HG02588 (cell line): ENCODE measurements around the gene RNF32.
"Not testable (repeated sequence)": the region's sequence is repeated elsewhere in the genome, so short reads cannot be mapped to it uniquely, and the experiment has no call there.

Source experiments
- ATAC-seq: cut with Tn5 transposase; IDR thresholded peaks from one replicate; pipeline ENCODE4 v1.9.1; 2021; ENCODE audit warnings: mild to moderate bottlenecking, moderate library complexity; ENCODE audit not compliant: unreplicated experiment

RNF32 gene

DNA sequence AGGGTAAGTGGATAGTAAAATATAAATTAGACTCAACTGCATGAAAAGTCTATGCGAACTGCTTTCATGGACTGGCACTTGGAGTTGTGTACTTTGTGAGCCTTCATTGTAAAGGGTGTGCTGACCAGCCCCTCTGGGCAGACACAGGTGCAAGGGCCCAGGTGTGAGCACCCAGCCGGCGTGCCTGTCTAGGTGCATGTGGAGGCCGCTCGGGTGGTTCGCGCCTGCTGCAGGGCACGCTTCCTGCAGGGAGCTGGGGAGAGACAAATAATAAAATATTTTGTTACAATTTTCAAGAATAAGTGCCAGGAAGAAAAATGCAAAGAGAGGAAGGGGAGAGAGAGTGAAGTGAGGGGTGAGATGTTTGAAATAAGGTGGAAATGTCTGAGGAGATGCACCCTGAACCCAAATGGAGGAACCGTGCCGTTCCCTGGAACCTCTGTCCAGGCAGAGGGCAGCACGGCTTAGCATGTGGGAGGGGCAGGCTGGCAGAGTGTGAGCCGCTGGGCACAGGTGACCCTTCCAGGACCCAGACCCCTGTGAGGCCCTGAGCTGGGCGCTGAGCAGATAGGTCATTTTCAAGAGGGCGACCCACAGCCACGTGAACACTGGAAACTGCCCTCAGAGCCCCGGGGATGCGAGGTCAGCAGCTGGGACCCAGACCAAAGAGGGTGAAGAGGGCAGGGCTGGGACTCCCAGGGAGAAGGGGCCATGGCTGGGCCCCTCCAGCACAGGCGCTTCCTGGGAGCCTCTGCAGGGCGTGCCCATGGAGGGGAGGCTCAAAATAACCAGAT, 28.7 kb downstream of the RNF32 start:
- no peak for ATAC-seq

DNA sequence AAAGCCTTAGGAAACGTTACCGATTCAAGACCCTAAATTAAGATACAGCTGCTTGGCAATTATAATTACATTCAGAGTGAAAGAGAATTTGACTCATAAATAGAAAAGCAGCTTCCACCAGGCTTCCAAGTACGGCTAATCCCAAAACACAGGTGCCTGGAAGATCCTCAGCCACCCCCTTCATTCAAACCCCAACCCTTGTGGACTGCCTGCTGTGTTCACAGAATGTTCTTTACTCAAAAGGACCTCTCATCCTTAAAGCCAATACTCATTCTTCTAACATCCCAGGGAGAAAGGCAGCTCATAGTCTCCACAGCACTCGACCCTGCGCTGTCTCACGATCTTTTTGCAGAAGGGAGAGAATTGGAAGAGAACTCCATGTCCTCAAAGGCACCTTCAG, 32.9 kb downstream of the RNF32 start:
- no peak for ATAC-seq

DNA sequence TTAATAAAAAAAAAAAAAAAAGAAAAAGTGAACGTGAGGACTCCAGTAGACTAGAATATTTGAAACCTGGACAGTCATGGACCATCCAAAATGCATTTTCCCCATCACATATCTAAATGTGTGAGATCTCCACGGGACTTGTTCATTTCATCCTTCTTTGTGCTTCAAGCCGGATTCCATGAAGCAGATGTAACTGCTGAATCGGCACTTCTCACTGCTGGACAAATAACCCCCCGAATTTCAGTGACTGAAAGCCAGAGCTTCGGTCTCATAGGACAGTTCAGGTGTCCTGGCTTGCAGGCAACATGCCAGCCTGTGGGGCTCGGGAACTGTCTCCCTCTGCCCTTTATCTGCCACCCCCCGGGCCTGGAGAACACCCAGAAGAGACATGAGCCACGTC, 33.3 kb downstream of the RNF32 start:
- ATAC-seq = no peak

DNA sequence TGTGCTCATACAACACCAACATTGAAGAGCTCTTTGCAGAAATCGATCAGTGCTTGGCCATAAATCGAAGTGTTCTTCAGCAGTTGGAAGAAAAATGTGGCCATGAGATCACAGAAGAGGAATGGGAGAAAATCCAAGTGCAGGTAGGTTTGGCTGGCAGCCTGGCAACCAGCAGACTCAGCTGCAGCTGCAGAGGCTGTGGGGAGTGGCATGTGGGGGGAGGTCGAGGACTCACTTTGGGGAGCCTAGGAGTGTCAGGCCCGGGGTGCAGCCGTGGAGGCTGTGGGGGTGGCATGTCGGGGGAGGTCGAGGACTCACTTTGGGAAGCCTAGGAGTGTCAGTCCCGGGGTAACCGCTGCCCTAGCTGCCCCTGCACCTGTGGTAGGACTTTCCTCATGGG, 35.1 kb downstream of the RNF32 start:
- ATAC-seq = no peak

DNA sequence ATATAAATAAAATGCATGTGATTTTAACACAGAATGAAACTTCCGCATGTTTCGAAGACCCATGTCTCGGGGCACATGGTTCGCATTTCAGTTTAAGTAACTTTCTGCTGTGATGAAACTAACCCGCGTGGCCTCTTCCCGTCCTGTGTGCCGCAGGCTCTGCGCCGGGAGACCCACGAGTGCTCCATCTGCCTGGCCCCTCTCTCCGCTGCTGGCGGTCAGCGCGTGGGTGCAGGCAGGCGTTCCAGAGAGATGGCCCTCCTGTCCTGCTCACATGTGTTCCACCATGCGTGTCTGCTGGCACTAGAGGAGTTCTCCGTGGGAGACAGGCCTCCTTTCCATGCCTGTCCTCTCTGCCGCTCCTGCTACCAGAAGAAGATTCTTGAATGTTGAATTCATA, 35.7 kb downstream of the RNF32 start:
- ATAC-seq = no peak

DNA sequence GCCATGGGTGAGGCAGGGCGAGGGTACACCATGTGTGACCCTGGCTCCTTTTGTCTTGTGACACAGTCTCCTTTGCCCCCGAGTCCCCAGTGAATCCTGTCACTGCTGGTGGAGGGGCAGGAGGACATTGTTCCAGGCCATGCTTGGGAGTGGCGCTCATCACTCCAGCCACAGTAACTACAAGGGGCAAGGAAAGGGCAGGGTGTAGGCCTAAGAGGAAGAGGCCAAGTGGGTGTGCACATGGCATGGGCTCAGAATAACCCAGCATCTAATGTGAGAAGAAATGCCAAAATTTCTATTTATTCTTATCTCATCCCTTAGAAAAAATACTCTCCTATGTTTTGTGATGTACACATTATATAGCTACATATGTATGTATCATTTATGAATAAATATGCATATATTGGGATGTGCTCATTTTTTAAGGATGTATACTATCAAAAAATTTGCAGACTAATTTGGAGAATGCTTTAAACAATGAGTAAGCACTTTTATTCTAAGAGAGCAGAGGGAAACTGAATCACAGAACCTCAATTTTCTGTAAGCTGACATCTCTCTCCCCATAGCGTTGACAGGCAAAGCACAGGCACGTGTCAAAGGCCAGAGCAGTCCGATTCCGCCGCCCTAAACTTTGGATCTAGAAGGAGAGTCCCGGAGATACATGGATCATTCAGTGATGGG, 36.9 kb downstream of the RNF32 start:
- ATAC-seq = no peak

DNA sequence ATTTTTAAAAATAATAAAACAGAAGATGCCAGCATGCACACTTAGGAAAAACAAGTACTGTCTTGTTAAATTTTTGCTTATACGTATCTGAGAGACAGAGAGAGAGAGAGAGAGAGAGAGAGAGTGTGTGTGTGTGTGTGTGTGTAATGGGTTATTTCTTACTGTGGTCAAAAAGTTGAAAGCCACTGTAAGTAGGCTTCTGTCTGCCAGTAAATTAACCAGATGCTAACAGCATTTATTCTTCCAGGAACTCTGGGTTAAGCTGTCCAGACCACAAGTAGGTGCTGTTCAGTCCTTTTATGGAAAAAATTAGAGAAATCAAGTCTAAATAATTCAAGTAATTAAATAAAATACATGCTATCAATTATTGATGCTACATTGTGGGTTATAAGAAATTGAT, 39.7 kb downstream of the RNF32 start:
- ATAC-seq = no peak

DNA sequence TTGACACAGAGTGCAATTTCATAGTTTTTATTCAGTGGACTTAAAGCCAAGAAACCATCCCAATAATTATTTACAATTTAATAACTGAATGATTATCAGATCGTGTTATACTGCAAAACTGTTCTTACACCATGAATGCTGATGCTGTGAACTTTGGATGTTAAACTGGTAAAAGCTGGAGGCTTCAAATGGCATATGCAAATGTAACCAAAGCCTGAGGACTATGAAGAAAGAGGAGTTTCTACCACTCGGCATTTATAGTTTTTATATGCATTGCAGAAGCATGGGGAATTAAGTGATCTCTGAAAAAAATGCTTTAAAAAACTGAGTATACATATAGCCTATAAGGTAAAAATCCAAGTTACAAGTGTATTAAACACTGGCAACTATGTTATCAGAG, 42.4 kb downstream of the RNF32 start:
- ATAC-seq = no peak

DNA sequence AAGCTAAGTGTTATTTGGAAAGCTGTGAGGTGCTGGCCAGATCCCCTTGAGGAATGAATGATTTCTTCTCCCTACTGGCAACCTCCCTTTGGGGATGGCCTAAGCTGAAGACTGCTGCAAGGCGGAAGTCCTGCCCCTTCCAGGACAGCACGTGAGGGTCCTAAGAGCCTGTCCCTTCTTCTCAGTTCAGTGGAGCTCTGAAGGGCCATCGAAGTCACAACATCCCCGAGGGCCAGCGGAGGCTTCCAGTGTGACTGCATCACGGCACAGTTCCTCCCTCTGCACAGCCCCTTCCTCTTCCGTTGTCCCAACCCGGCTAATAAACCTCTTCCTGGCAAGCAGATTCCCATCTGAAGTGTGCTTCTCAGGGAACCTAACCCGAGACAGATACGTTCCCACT, 43.7 kb downstream of the RNF32 start:
- no peak for ATAC-seq

DNA sequence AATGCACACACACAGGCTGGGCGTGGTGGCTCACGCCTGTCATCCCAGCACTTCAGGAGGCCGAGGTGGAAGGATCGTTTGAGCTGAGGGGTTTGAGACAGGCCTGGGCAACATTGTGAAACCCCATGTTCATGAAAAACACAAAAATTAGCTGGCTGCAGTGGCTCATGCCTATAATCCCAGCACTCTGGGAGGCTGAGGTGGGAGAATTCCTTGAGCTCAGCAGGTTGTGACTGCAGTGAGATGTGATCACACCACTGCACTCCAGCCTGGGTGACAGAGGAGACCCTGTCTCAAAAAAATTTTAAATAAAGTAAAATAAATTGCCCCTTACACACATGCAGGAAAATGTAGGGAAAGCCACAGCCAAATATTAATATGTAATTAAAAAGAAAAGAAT, 44.1 kb downstream of the RNF32 start:
- ATAC-seq = no peak

DNA sequence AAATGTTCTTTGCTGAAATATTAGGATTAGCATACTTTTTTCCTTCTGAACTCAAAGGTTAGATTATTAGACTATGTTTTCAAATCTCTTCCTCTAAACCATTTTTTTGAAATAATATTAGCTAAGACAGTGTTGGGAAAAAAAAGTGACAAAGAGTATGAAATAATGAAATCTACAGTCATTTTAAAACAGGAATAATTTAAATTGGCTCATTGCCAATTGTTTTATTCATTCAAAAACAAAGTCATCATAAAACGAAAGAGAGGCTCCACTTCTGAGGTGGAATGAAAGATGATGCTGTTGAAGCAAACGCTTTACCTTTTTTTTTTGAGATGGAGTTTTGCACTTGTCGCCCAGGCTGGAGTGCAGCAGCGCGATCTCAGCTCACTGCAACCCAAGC, 51.2 kb downstream of the RNF32 start:
- no peak for ATAC-seq

DNA sequence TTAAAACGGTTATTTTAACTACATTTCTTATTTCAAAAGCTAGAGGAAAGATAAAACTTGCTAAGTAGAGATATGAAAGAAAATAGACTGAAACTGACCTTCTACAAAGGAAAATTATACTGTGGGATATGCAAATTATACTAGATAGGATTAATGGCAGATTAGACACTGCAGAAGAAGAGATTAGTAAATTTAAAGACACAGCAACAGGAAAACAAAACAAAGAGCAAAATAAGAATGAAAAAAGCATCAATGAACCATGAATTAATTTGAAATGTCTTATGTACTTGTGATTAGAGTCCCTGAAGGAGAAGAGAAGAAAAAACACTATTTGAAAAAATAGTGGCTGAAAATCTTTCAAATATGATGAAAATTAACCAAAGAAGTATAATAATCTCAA, 52.3 kb downstream of the RNF32 start:
- no peak for ATAC-seq

DNA sequence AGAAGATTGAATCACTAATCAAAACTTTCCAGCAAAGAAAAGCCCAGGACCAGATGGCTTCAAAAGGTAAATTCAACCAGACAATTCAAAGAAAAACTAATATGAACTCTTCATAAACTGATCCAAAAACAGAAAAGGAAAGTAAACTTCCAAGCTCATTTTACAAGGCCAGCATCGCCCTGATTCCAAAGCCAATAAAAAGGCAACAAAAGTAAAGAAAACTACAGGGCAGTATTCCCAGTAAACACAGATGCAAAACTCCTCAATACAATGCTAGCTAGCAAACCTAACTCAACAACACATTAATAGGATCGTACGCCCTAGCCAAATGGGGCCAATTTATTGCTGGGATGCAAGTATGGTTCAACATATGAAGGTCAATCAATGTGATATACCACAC, 53.1 kb downstream of the RNF32 start:
- no peak for ATAC-seq

DNA sequence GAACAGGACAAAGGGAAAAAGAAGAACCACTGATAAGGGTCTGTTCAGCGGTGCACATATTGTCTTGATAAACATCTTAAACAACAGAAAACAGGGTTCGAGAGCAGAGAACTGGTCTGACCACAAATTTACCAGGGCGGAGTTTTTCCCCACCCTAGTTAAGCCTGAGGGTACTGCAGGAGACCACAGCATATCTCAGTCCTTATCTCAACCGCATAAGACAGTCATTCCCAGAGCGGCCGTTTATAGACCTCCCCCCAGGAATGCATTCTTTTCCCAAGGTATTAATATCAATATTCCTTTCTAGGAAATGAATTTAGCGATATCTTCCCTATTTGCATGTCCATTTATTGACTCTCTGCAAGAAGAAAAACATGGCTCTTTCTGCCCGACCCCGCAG, 56.7 kb downstream of the RNF32 start:
- not testable (repeated sequence) for ATAC-seq

DNA sequence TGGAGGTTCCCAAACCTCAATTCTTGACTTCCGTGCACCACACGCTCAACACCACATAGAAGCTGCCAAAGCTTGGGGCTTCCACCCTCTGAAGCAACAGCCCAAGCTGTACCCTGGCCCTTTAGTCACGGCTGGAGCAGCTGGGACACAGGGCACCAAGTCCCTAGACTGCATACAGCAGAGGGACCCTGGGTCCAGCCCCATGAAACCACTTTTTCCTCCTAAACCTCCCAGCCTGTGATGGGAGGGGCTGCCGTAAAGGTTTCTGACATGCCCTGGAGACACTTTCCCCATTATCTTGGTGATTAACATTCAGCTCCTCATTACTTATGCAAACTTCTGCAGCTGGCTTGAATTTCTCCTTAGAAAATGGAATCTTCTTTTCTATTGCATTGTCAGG, 57.9 kb downstream of the RNF32 start:
- not testable (repeated sequence) for ATAC-seq

DNA sequence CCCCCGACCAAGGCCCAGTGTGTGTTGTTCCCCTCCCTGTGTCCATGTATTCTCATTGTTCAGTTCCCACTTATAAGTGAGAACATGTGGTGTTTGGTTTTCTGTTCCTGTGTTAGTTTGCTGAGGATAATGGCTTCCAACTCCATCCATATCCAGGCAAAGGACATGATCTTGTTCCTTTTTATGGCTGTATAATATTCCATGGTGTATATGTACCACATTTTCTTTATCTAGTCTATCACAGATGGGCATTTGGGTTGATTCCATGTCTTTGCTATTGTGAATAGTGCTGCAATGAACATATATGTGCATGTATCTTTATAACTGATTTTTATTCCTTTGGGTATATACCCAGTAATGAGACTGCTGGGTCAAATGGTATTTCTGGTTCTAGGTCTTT, 61.2 kb downstream of the RNF32 start:
- ATAC-seq = not testable (repeated sequence)

DNA sequence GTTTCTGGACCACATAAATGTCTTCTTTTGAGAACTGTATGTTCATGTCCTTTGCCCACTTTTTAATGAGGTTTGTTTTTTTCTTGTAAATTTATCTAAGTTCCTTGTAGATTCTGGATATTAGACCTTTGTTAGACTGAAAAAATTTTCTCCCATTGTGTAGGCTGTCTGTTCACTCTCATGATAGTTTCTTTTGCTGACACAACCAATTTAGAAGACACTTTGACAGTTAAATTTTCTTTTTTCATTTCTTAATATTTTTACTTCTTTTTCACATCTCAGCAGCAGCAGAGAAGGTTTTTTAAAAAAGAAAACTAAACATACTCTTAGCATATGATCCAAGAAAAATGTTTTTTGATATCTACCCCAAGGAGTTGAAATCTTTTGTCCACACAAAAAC, 61.8 kb downstream of the RNF32 start:
- no peak for ATAC-seq

DNA sequence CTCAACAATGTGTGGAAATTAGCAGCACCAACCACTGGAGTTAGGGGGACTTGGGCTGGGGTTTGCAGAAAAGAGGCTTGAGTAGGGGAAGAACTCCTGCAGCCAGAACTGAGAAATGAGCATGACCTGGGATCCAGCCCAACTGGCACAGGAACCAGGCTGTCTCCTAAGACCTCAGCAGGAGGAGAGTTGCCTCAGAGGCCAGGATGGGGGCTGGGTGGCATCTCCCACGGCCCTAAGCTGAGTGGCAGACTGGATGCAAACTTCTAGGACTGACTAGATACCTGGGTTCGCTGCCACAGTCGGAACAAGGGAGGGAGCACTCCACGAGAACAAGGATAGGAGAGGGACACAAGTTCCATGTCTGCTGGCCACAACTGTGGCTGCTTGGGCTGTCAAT, 62.6 kb downstream of the RNF32 start:
- ATAC-seq = no peak

DNA sequence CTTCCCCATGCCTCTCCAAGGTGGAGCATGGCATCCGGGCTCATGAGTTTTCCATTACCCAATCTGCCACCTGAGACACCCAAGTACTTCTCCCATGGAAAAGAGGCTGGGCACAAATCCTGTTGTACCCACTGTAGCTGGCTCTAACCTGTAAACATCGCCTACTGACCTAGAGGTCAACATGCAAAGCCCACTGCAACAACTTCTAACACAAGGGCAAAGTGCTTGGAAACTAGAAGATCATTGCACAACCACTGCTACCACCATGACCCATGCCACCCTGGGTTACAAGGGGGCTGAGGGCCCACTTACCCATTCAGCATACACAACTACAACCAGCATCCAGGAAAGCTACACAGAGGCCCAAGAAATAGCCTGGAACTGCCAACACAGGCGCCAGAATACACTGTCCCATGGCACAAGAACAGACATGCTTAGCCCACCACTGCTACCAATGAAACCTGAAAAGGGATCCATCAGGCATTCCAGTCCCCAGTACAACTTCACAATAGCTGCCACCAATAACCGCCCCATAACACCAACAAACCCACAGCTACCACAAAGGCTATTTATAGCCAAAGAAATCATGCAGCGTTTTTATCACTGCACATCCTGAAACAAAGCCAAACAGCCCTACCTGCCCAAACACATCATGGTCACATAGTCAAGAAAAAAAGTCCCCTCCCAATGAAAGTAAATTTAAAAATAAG, 63.4 kb downstream of the RNF32 start:
- ATAC-seq = peak; percentile 58

DNA sequence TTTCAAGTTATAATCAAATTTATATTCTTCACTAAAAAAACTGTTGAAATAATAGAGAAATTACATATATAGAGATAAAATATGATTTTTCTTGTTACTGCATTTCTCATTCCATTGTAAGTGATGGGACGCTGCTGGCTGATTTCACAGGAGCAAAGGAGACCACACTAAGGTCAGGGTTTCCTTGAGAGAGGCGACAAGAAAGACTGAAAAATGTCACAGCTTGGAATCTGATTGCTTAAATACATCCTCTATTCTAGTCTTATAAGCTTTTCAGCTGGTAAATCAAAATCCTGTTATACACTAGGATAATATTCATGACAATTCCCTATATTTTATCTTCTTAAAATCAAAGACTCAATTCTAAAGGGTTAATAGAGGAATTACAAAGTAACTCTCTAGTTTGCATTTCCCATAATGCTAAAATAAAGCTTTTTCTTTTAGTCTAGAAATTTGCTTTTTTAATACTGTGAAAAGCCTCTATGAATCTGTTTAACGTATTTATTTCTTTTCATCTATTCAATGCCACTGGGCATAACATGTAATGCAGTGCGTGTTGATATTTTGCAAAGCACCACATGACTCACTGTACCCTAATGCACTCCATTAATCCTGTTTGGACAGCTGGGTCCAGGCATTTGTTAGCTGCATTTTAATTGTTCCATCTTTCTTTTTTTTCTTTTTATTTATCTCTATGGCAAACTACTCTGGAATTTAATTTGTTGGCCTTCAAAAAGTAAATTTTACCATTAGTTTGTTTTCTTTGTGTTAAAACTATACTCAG, 81.7 kb downstream of the RNF32 start:
- no peak for ATAC-seq

DNA sequence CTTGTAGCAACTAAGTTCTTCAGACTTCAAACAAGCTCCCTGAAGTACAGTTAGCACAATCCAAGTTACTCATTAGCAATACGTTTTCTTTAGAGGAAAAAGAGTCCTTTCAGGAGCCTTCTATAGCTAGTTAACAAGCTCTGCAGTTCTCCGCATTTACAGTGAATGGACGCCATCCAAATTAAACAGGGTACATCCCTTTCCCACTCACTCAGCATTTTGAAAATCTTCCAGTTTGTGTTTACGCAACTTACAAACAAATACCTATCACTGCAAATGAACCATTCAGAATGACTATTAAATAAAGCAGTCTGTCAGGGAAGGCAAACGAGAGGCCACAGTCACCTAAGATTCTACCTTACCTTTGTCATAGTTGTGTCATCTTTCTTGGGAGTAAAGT, 84.5 kb downstream of the RNF32 start:
- no peak for ATAC-seq
